HG03571 (cell line): ENCODE results near the gene HASPIN.
"Not testable (repeated sequence)": the region's sequence is repeated elsewhere in the genome, so short reads cannot be mapped to it uniquely, and the experiment has no call there.

ENCODE experiments used
- ATAC-seq: cut with Tn5 transposase; IDR thresholded peaks from one replicate; pipeline ENCODE4 v1.9.1; 2021; ENCODE audit not compliant: unreplicated experiment

The HASPIN gene

GRCh38 chr17:3734911-3735276 lies 11.2 kb downstream of the HASPIN start:
- not testable (repeated sequence) for ATAC-seq

GRCh38 chr17:3735515-3735914 lies 11.8 kb downstream of the HASPIN start:
- no peak for ATAC-seq

GRCh38 chr17:3738562-3739295 lies 15.0 kb downstream of the HASPIN start:
- ATAC-seq, result no peak

- no peak for ATAC-seq
These were observed 15.9 kb downstream of the HASPIN start for GRCh38 chr17:3739422-3740124.

GRCh38 chr17:3740611-3741073 lies 16.9 kb downstream of the HASPIN start:
- ATAC-seq, result no peak

GRCh38 chr17:3744014-3744413 lies 20.3 kb downstream of the HASPIN start:
- no peak for ATAC-seq

GRCh38 chr17:3745071-3745470 lies 21.4 kb downstream of the HASPIN start:
- no peak for ATAC-seq

GRCh38 chr17:3747805-3748204 lies 24.1 kb downstream of the HASPIN start:
- no peak for ATAC-seq

- ATAC-seq, result no peak
These were observed 24.9 kb downstream of the HASPIN start for GRCh38 chr17:3748576-3748975.

GRCh38 chr17:3750296-3750695 lies 26.6 kb downstream of the HASPIN start:
- no peak for ATAC-seq

GRCh38 chr17:3750926-3751325 lies 27.2 kb downstream of the HASPIN start:
- no peak for ATAC-seq

- no peak for ATAC-seq
These were observed 28.1 kb downstream of the HASPIN start for GRCh38 chr17:3751836-3752235.

- ATAC-seq, result no peak
These were observed 29.9 kb downstream of the HASPIN start for GRCh38 chr17:3753624-3754023.

GRCh38 chr17:3754066-3754457 lies 30.4 kb downstream of the HASPIN start:
- ATAC-seq, result no peak

- ATAC-seq, result no peak
These were observed 31.0 kb downstream of the HASPIN start for GRCh38 chr17:3754458-3755334.

- ATAC-seq, result no peak
These were observed 31.8 kb downstream of the HASPIN start for GRCh38 chr17:3755335-3756030.

- ATAC-seq, result no peak
These were observed 36.0 kb downstream of the HASPIN start for GRCh38 chr17:3759597-3760216.

GRCh38 chr17:3761036-3761917 lies 37.6 kb downstream of the HASPIN start:
- ATAC-seq, result no peak

GRCh38 chr17:3761918-3762380 lies 38.2 kb downstream of the HASPIN start:
- ATAC-seq, result no peak
